Hepatocyte (in vitro differentiated cells): Measurements from ENCODE around the gene CCR3. TPM values are rescaled to one million over a fixed set of nuclear protein-coding genes. Genes with fewer than 3 reads are reported as not detected.

ENCODE experiments used
- DNase-seq: peaks from one replicate; pipeline ENCODE4 v3.0.0-alpha.2; 2016; ENCODE audit warnings: low spot score
- H2AFZ ChIP-seq: fragments of 200-600 bp; sonication (generic); 2 replicates; pipeline ENCODE4 v1.6.0; 2016; ENCODE audit warnings: antibody characterized with exemption, mild to moderate bottlenecking
- H3K27ac ChIP-seq: fragments of 200-600 bp; sonication (generic); 2 replicates; pipeline ENCODE4 v1.5.1; 2016; ENCODE audit warnings: mild to moderate bottlenecking
- H3K27me3 ChIP-seq: fragments of 200-600 bp; sonication (generic); 2 replicates; pipeline ENCODE4 v1.6.1; 2016
- H3K36me3 ChIP-seq: fragments of 200-600 bp; sonication (generic); replicated peaks from 2 replicates; pipeline ENCODE4 v1.5.1; 2016; ENCODE audit warnings: low read depth; ENCODE audit not compliant: insufficient read depth
- H3K4me1 ChIP-seq: fragments of 200-600 bp; sonication (generic); 2 replicates; pipeline ENCODE4 v1.5.1; 2016; ENCODE audit warnings: mild to moderate bottlenecking, moderate library complexity; ENCODE audit not compliant: insufficient read depth
- H3K4me2 ChIP-seq: fragments of 200-600 bp; sonication (generic); 2 replicates; pipeline ENCODE4 v1.6.0; 2016
- H3K4me3 ChIP-seq: fragments of 200-600 bp; sonication (generic); 2 replicates; pipeline ENCODE4 v1.5.1; 2016; ENCODE audit warnings: mild to moderate bottlenecking
- H3K79me2 ChIP-seq: fragments of 200-600 bp; sonication (generic); 2 replicates; pipeline ENCODE4 v1.6.0; 2017; ENCODE audit warnings: mild to moderate bottlenecking
- H3K9me2 ChIP-seq: fragments of 200-600 bp; sonication (generic); replicated peaks from 2 replicates; pipeline ENCODE4 v1.6.0; 2017; ENCODE audit warnings: mild to moderate bottlenecking; ENCODE audit not compliant: insufficient read depth
- H3K9me3 ChIP-seq: fragments of 200-600 bp; sonication (generic); 2 replicates; pipeline ENCODE4 v1.5.1; 2016; ENCODE audit warnings: low read depth, mild to moderate bottlenecking
- H4K20me1 ChIP-seq: fragments of 200-600 bp; sonication (generic); 2 replicates; pipeline ENCODE4 v1.6.0; 2016; ENCODE audit warnings: mild to moderate bottlenecking; ENCODE audit not compliant: insufficient read depth, poor library complexity, severe bottlenecking
- EZH2 ChIP-seq: fragments of 200-600 bp; sonication (generic); IDR thresholded peaks from 2 replicates; pipeline ENCODE4 v1.6.1; 2016; ENCODE audit warnings: antibody characterized with exemption, mild to moderate bottlenecking, borderline replicate concordance
- EZH2phosphoT487 ChIP-seq: fragments of 200-600 bp; sonication (generic); IDR thresholded peaks from one replicate; pipeline ENCODE4 v1.6.1; 2018; ENCODE audit warnings: antibody characterized with exemption, mild to moderate bottlenecking, low read depth, moderate library complexity; ENCODE audit not compliant: unreplicated experiment, severe bottlenecking
- WGBS: methylation state at CpG from one replicate; pipeline ENCODE4 v1.1.6; 2016; ENCODE audit warnings: low lambda C conversion rate; ENCODE audit errors: missing lambda C conversion rate; 5-methylcytosine and 5-hydroxymethylcytosine counted together
- polyA plus RNA-seq: library from polyadenylated mRNA; unstranded; fragments of >200 nt; fragmentation: Nextera tagmentation; extraction: Ambion mirVana; gene quantifications from 2 replicates; pipeline ENCODE4 v1.2.1, GENCODE V29; 2016
- total RNA-seq: library from RNA; depleted of rRNA; stranded (reverse); fragments of >200 nt; gene quantifications from 2 replicates; pipeline ENCODE4 v1.2.3, GENCODE V29; 2014
- TF ChIP-seq, protein P1 (sequence below): fragments of 200-600 bp; sonication (generic); IDR thresholded peaks from 2 replicates; pipeline ENCODE4 v1.5.1; 2016; ENCODE audit warnings: antibody characterized with exemption, mild to moderate bottlenecking; ENCODE audit not compliant: poor library complexity

CCR3 gene
- total and polyA plus RNA-seq, 2 experiments from 2014 or later = 0.12 TPM; not detected in 1

GRCh38 chr3:46272028-46272451, 29.8 kb downstream of the CCR3 start:
- Histone ChIP-seq H3K9me2 (no peaks in the 10 kb centered on the region), H3K36me3 (no peaks in the 10 kb centered on the region), H3K4me1 (peaks cover 3% of the 10 kb centered on the region), H3K27me3 (no peaks in the 10 kb centered on the region), H3K4me2 (no peak overlapping the region), H3K4me3 (no peak overlapping the region), H2AFZ (no peak overlapping the region), H3K79me2 (no peaks in the 10 kb centered on the region), H3K27ac (no peak overlapping the region), H3K9me3 (no peaks in the 10 kb centered on the region), H4K20me1 (no peaks in the 10 kb centered on the region)
- no peak for DNase-seq
- 73% methylated on average over 4 of the region's 4 CpGs for WGBS
- TF ChIP-seq, protein P1, sequence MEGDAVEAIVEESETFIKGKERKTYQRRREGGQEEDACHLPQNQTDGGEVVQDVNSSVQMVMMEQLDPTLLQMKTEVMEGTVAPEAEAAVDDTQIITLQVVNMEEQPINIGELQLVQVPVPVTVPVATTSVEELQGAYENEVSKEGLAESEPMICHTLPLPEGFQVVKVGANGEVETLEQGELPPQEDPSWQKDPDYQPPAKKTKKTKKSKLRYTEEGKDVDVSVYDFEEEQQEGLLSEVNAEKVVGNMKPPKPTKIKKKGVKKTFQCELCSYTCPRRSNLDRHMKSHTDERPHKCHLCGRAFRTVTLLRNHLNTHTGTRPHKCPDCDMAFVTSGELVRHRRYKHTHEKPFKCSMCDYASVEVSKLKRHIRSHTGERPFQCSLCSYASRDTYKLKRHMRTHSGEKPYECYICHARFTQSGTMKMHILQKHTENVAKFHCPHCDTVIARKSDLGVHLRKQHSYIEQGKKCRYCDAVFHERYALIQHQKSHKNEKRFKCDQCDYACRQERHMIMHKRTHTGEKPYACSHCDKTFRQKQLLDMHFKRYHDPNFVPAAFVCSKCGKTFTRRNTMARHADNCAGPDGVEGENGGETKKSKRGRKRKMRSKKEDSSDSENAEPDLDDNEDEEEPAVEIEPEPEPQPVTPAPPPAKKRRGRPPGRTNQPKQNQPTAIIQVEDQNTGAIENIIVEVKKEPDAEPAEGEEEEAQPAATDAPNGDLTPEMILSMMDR = no peak
- TF ChIP-seq EZH2phosphoT487 (no peak), EZH2 (no peak)

DNA sequence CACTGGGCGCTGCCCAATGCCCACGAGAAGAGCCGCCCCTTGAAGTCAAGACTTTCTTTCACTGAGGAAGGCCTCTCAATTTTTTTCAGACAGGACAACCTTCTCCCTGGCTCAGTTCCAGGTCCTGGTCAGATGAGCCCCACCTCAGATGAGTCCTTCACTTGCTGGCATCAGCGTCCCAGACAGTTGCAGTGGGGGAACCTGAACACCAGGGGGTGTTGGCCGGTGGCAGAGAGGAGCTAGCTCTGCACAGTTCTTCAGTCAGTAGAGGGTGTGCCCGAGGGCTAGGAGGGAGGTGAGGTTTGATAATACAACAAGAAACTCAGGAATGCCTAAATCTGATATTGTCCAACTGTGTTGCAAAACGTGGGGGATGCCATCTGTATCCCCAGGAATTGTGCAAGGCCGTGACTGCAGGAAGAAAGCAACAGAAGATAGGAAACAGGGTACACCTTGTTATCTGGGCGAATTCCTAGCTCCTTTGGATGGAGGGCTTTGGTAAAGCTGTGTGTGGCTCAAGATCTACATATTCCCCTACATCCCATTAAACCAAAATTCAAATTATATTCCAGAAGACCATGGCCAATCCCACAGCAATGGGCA, 34.3 kb downstream of the CCR3 start:
- no peaks in the 10 kb centered on the region for H3K36me3 ChIP-seq
- peaks cover 3% of the 10 kb centered on the region for H3K4me1 ChIP-seq
- TF ChIP-seq EZH2phosphoT487 (no peak), EZH2 (no peak)
- TF ChIP-seq, protein P1 = peak; percentile 45
- WGBS = 57% methylated on average over 9 of the region's 9 CpGs
- H3K4me2 ChIP-seq = no peak overlapping the region
- peak; percentile 67 for DNase-seq
- no peaks in the 10 kb centered on the region for H3K9me3 ChIP-seq
- no peaks in the 10 kb centered on the region for H3K79me2 ChIP-seq
- no peak overlapping the region for H2AFZ ChIP-seq
- no peaks in the 10 kb centered on the region for H4K20me1 ChIP-seq
- H3K27me3 ChIP-seq = no peaks in the 10 kb centered on the region
- H3K27ac ChIP-seq = no peak overlapping the region
- no peak overlapping the region for H3K4me3 ChIP-seq
- no peaks in the 10 kb centered on the region for H3K9me2 ChIP-seq

DNA sequence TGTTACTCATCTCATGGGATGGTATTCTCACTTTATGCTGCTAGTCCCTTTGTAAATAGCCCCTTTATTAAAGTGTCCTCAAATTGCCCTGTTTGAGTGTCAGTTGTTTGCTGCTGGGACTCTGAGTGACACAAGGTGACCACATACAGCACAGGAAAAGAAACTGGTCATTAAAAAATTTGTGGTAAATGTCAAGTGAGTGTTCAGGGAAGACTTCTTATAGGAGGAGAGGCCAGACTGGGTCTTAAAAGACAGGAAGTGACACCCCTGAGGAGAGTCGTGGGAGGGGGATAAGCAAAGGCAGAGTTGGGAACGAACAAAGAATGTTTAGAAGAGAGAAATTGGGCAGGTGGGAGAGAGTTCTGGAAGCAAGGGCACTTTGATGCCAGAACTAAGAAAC, 35.2 kb downstream of the CCR3 start:
- TF ChIP-seq, protein P1 = no peak
- TF ChIP-seq EZH2 (no peak), EZH2phosphoT487 (no peak)
- no peak overlapping the region for H2AFZ ChIP-seq
- H3K9me2 ChIP-seq = no peaks in the 10 kb centered on the region
- no peak overlapping the region for H3K4me3 ChIP-seq
- no peaks in the 10 kb centered on the region for H4K20me1 ChIP-seq
- H3K36me3 ChIP-seq = no peaks in the 10 kb centered on the region
- no peak overlapping the region for H3K27ac ChIP-seq
- no peak for DNase-seq
- WGBS = 60% methylated on average over 2 of the region's 2 CpGs
- H3K4me2 ChIP-seq = no peak overlapping the region
- no peaks in the 10 kb centered on the region for H3K4me1 ChIP-seq
- H3K27me3 ChIP-seq = no peaks in the 10 kb centered on the region
- H3K9me3 ChIP-seq = no peaks in the 10 kb centered on the region
- H3K79me2 ChIP-seq = no peaks in the 10 kb centered on the region
